ENCODE results near the gene RAB27A. TPM values are rescaled to one million over a fixed set of nuclear protein-coding genes. Genes with fewer than 3 reads are reported as not detected.

RAB27A gene
- total RNA-seq, 1 experiment from 2014 or later, result 8.0 TPM

DNA sequence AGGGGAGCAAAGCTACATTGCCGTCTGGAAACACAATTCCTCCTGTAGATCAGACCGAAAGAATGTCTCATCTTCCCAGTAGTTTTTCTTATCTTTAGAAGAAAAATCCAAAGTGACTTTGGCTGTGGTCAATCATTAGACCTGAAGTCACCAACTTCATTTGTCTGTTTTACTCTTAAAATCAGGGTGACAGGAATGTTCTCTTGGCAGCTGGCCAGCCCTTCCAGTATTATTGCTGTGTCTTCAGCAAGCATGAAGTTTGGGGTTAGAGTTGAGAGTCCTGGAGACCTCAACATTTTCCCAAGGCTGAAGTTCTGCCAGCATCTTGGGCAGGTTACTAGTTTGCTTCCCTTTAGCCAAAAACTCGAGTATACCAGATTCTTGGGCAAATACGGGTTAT is 125.3 kb downstream of the RAB27A start:
- no peak for DNase-seq (ENCODE audit: low read depth, low spot score)
- no peak for ATAC-seq
- POLR2A ChIA-PET, result no interaction called here
- intact Hi-C loops (cut with micrococcal nuclease; ENCODE audit: unreplicated experiment) (no loop called here), in situ Hi-C loops (cut with HindIII; ENCODE audit: low pct_unique_long_range_greater_than_20kb, low sequenced_read_pairs) (no loop called here)
- TF ChIP-seq, protein P1, sequence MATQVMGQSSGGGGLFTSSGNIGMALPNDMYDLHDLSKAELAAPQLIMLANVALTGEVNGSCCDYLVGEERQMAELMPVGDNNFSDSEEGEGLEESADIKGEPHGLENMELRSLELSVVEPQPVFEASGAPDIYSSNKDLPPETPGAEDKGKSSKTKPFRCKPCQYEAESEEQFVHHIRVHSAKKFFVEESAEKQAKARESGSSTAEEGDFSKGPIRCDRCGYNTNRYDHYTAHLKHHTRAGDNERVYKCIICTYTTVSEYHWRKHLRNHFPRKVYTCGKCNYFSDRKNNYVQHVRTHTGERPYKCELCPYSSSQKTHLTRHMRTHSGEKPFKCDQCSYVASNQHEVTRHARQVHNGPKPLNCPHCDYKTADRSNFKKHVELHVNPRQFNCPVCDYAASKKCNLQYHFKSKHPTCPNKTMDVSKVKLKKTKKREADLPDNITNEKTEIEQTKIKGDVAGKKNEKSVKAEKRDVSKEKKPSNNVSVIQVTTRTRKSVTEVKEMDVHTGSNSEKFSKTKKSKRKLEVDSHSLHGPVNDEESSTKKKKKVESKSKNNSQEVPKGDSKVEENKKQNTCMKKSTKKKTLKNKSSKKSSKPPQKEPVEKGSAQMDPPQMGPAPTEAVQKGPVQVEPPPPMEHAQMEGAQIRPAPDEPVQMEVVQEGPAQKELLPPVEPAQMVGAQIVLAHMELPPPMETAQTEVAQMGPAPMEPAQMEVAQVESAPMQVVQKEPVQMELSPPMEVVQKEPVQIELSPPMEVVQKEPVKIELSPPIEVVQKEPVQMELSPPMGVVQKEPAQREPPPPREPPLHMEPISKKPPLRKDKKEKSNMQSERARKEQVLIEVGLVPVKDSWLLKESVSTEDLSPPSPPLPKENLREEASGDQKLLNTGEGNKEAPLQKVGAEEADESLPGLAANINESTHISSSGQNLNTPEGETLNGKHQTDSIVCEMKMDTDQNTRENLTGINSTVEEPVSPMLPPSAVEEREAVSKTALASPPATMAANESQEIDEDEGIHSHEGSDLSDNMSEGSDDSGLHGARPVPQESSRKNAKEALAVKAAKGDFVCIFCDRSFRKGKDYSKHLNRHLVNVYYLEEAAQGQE (IDR thresholded peaks at IDR 0.05; ENCODE audit: insufficient read depth in 1 of 2, low read depth in 2 of 2, low read length in 1 of 2), result no peak
- no peak for TF ChIP-seq SIN3A (IDR thresholded peaks at IDR 0.05; ENCODE audit: borderline replicate concordance, insufficient read depth, low read depth, low read length)
- no peak for TF ChIP-seq TCF7L2 (IDR thresholded peaks at IDR 0.05; ENCODE audit: low read depth, low read length)
- TF ChIP-seq POLR2AphosphoS5 (IDR thresholded peaks at IDR 0.05; ENCODE audit: low read depth, low read length), result no peak
- TF ChIP-seq, protein P2, sequence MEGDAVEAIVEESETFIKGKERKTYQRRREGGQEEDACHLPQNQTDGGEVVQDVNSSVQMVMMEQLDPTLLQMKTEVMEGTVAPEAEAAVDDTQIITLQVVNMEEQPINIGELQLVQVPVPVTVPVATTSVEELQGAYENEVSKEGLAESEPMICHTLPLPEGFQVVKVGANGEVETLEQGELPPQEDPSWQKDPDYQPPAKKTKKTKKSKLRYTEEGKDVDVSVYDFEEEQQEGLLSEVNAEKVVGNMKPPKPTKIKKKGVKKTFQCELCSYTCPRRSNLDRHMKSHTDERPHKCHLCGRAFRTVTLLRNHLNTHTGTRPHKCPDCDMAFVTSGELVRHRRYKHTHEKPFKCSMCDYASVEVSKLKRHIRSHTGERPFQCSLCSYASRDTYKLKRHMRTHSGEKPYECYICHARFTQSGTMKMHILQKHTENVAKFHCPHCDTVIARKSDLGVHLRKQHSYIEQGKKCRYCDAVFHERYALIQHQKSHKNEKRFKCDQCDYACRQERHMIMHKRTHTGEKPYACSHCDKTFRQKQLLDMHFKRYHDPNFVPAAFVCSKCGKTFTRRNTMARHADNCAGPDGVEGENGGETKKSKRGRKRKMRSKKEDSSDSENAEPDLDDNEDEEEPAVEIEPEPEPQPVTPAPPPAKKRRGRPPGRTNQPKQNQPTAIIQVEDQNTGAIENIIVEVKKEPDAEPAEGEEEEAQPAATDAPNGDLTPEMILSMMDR (IDR thresholded peaks at IDR 0.05), result no peak
- H3K4me1 ChIP-seq (ENCODE audit: control insufficient read depth, insufficient read depth, low read length), result no peaks in the 10 kb centered on the region
- no TSS peak for BruUV-seq (replicated peaks)
- no peak overlapping the region for H3K4me3 ChIP-seq (ENCODE audit: low read depth in 2 of 2, low read length in 2 of 2)
- H3K36me3 ChIP-seq (ENCODE audit: control insufficient read depth, insufficient read depth, low read length), result no peaks in the 10 kb centered on the region
- H3K27me3 ChIP-seq (ENCODE audit: control insufficient read depth, insufficient read depth, low read length), result no peaks in the 10 kb centered on the region
- no peak overlapping the region for H3K27ac ChIP-seq (ENCODE audit: low read length)
- CTCF ChIA-PET, result no interaction called here
- no peaks in the 10 kb centered on the region for H3K9me3 ChIP-seq (ENCODE audit: control insufficient read depth, insufficient read depth, low read depth, low read length)

Other genes with a start within 250 kb of the RAB27A start
- 59.8 TPM for gene RSL24D1, start 92.9 kb downstream of the RAB27A start, total RNA-seq (2021; ENCODE audit: unreplicated experiment)
- gene PIGBOS1, start 29.3 kb upstream of the RAB27A start, total RNA-seq (2021; ENCODE audit: unreplicated experiment), result 13.4 TPM
- gene PIGB, start 29.4 kb upstream of the RAB27A start, total RNA-seq (2021; ENCODE audit: unreplicated experiment), result 19.3 TPM
- gene CCPG1, start 118.5 kb upstream of the RAB27A start, total RNA-seq (2021; ENCODE audit: unreplicated experiment), result 27.6 TPM
- 2.8 TPM for gene PIERCE2, start 118.7 kb upstream of the RAB27A start, total RNA-seq (2021; ENCODE audit: unreplicated experiment)
- 2.4 TPM for gene DNAAF4, start 218.4 kb upstream of the RAB27A start, total RNA-seq (2021; ENCODE audit: unreplicated experiment)